Pancreas (tissue), 10 donors: ENCODE data around the gene FAM20A. TPM values are rescaled to one million over a fixed set of nuclear protein-coding genes. Genes with fewer than 3 reads are reported as not detected.

Source experiments
- ATAC-seq, 4 donors: fragments of 200-7000 bp; cut with Tn5 transposase; one replicate each; pipeline versions ENCODE4 v1.8.0 to v1.9.1; 2020; ENCODE audit warnings: mild to moderate bottlenecking in 4 of 4, moderate library complexity in 4 of 4
- DNase-seq, 6 donors: peaks; one replicate each; pipeline ENCODE4 v3.0.0-alpha.2; 2020
- FAIRE-seq: peaks from 2 replicates; lab custom pipeline; 2012; peaks lifted over from hg19 to GRCh38; lab: Jason Lieb, UNC
- H3K27ac ChIP-seq, 4 donors: fragments of 200-600 bp; sonication (generic); 1 replicate in 3 of 4; 2 replicates in 1 of 4; pipeline versions ENCODE4 v1.5.0 to v1.8.0; 2020
- H3K27me3 ChIP-seq, 4 donors: fragments of 200-600 bp; one replicate each; pipeline ENCODE4 v1.8.0; 2021
- H3K36me3 ChIP-seq, 3 donors: fragments of 200-600 bp; sonication (generic) in 1 of 3; one replicate each; pipeline versions ENCODE4 v1.5.0 to v1.8.0; 2020 to 2021
- H3K4me1 ChIP-seq, 3 donors: fragments of 200-600 bp; one replicate each; pipeline ENCODE4 v1.8.0; 2021
- H3K4me3 ChIP-seq, 4 donors: fragments of 200-600 bp; sonication (generic) in 2 of 4; one replicate each; pipeline versions ENCODE4 v1.5.0 to v1.8.0; 2020 to 2021
- H3K9me3 ChIP-seq, 4 donors: fragments of 200-600 bp; one replicate each; pipeline ENCODE4 v1.8.0; 2021
- WGBS, 2 donors: extraction: QIAGEN DNeasy Blood & Tissue Kit; methylation state at CpG; one replicate each; pipeline ENCODE4 v1.1.7; 2013; 5-methylcytosine and 5-hydroxymethylcytosine counted together
- intact Hi-C, 3 donors: fragments of 100-400 bp; cut with DNase I; formaldehyde crosslinking; loops; one replicate each; pipeline versions ENCODE4 v1.11.1 to v1.14.2; 2022
- polyA plus RNA-seq, 2 donors: library from polyadenylated mRNA; stranded (reverse); fragments of 200-250 nt; gene quantifications; one replicate each; pipeline ENCODE4 v1.2.3, GENCODE V29; 2013
- total RNA-seq, 6 donors: library from RNA; stranded (reverse); fragmentation: NEBNext Ultra II Directional in 4 of 6; extraction: Animal tissue kit (Norgen Biotek cat#: 25700) in 4 of 6; gene quantifications; one replicate each; pipeline versions ENCODE4 v1.2.1 to v1.2.4, GENCODE V29; 2021 to 2023
- TF ChIP-seq, protein P1 (sequence below), 4 donors: fragments of 200-600 bp; sonication (generic) in 3 of 4; IDR thresholded peaks; one replicate each; pipeline versions ENCODE4 v1.5.0 to v1.8.0; 2021; ENCODE audit warnings: antibody characterized with exemption in 4 of 4
- donor health status: healthy with polysubstance abuse.
- donor health status: DM: no; HTN: no; CAD: no; lungs with moderate emphysema.
- donor health status: DM: no; HTN: no; CAD: no.
- donor health status: control.
- donor health status: control.
- donor health status: Bipolar disorder and iron deficiency.
- donor health status: DM: yes; HTN: yes; CAD: no.
- donor health status: DM: no; HTN: no; CAD: no.
- donor health status: DM: no; HTN: no; CAD: no.
- donor health status: DM: yes; HTN: yes; CAD: no.

FAM20A gene
- total and polyA plus RNA-seq, 8 donors: 0.46 to 9.0 (median 3.9) TPM

DNA sequence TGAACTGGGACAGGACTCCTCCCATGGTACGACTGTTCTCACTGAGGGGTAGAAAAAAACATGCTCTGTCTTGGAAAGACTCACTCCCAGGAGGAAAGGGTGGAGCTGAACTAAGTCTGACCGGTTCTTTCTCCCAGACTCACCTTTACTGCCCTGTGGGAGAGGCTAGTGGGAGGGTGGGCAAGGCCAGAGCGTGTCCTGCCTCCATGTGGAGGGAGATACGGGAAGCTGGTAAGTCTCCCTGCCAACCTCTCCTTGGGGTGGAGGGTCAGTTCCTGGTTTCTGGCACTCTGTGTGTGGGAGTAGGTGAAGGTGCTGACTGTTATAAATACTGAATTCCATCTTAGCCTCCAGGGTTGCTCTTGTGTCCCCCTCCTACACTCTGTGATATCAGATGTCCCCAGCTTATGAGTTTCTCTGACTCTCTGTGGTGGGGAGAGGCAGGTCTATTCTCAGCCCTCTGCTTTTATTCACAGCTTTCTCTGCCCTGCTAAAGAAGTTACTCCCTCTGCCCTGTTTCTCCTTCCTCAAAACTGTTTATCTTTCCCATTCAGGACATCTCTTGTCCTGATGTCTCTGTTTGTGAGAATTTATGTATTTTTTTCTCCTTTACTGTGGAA is 26.9 kb upstream of the FAM20A start:
- H3K4me3 ChIP-seq: no peak overlapping the region
- 58 to 59% methylated on average over 4 of the region's 4 CpGs for WGBS, 2 donors

DNA sequence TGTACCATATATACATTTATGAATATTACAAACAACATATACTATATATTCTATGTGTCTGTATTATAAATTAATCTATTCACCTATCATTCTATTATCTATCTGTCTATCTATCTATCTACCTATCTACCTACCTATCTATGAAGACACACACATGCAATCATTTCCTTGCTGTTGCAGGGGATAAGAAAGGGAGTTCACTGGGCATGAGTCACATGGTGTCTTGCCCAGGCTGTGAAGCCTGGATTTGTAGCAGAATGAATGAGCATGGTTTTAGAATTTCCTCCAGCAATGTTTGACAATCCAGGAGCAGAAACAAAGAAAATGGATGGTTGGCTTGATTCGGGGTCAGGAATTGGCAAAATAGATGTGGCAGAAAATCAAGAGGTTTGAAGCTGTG is 23.2 kb upstream of the FAM20A start:
- Histone ChIP-seq H3K27ac (no peak overlapping the region), H3K4me1 (no peaks in the 10 kb centered on the region), H3K27me3 (no peaks in the 10 kb centered on the region), H3K4me3 (no peak overlapping the region), H3K36me3 (no peaks in the 10 kb centered on the region), H3K9me3 (no peaks in the 10 kb centered on the region)
- DNase-seq: no peak
- no peak for FAIRE-seq
- TF ChIP-seq, protein P1, sequence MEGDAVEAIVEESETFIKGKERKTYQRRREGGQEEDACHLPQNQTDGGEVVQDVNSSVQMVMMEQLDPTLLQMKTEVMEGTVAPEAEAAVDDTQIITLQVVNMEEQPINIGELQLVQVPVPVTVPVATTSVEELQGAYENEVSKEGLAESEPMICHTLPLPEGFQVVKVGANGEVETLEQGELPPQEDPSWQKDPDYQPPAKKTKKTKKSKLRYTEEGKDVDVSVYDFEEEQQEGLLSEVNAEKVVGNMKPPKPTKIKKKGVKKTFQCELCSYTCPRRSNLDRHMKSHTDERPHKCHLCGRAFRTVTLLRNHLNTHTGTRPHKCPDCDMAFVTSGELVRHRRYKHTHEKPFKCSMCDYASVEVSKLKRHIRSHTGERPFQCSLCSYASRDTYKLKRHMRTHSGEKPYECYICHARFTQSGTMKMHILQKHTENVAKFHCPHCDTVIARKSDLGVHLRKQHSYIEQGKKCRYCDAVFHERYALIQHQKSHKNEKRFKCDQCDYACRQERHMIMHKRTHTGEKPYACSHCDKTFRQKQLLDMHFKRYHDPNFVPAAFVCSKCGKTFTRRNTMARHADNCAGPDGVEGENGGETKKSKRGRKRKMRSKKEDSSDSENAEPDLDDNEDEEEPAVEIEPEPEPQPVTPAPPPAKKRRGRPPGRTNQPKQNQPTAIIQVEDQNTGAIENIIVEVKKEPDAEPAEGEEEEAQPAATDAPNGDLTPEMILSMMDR (IDR thresholded peaks at IDR 0.05): no peak
- ATAC-seq: no peak
- intact Hi-C loops: no loop called here
- WGBS, 2 donors: 81 to 82% methylated on average over 1 of the region's 1 CpG

More for the DNA sequence above, 26.9 kb upstream of the FAM20A start:
- FAIRE-seq (no peak), ATAC-seq (peak in 1 of 4 donors; percentile 25), DNase-seq (no peak)
- Histone ChIP-seq H3K4me1 (no peaks in the 10 kb centered on the region), H3K9me3 (no peaks in the 10 kb centered on the region), H3K27me3 (no peaks in the 10 kb centered on the region), H3K36me3 (no peaks in the 10 kb centered on the region), H3K27ac (no peak overlapping the region)
- intact Hi-C loops: no loop called here
- TF ChIP-seq, protein P1 (IDR thresholded peaks at IDR 0.05): no peak

DNA sequence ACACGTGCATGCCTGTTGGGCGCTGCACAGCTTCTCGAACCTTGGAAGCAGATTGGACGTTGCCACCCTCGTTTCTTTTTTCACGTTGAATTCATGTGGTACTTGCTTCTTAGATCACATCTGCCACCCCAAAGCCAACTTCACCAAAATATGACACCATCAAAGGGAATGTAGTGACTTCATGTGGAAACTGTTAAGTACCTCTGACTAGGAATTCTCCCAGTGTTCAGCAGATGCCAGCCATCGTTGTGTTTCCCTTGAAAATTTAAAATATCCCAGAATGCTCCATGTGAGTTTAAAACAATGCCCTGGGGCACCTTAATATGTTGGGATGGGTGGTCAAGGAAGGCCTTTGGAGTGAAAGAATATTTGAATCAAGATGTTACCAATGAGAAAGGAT is 22.6 kb upstream of the FAM20A start:
- TF ChIP-seq, protein P1 (IDR thresholded peaks at IDR 0.05): no peak
- intact Hi-C loops: no loop called here
- ATAC-seq (no peak), FAIRE-seq (no peak), DNase-seq (no peak)
- H3K27me3 ChIP-seq: no peaks in the 10 kb centered on the region
- no peaks in the 10 kb centered on the region for H3K4me1 ChIP-seq
- 72% methylated on average over 7 of the region's 7 CpGs for WGBS, 2 donors
- H3K36me3 ChIP-seq: no peaks in the 10 kb centered on the region
- H3K27ac ChIP-seq: no peak overlapping the region
- no peak overlapping the region for H3K4me3 ChIP-seq
- no peaks in the 10 kb centered on the region for H3K9me3 ChIP-seq

DNA sequence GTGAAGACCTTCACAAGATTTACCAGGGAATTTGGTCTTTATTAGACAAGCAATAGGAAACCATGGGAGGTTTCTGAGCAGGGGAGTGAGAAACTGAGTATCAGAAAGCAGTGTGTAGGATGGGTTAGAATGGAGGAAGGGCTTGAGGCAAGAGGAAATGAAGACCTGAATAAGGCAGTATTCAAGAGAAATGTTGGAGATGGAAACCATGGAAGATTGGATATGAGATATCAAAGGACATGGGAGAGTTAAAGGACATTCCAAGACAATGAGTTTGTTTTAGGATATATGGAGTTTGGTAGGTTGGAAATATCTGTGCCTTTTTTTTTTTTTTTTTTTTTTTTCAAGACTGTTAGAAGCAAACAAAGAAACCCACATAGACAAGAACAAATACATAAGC is 21.3 kb upstream of the FAM20A start:
- no peaks in the 10 kb centered on the region for H3K9me3 ChIP-seq
- TF ChIP-seq, protein P1 (IDR thresholded peaks at IDR 0.05): no peak
- H3K36me3 ChIP-seq: no peaks in the 10 kb centered on the region
- DNase-seq (no peak), ATAC-seq (no peak), FAIRE-seq (no peak)
- no peaks in the 10 kb centered on the region for H3K27me3 ChIP-seq
- intact Hi-C loops: no loop called here
- no peak overlapping the region for H3K27ac ChIP-seq
- no peaks in the 10 kb centered on the region for H3K4me1 ChIP-seq
- H3K4me3 ChIP-seq: no peak overlapping the region

DNA sequence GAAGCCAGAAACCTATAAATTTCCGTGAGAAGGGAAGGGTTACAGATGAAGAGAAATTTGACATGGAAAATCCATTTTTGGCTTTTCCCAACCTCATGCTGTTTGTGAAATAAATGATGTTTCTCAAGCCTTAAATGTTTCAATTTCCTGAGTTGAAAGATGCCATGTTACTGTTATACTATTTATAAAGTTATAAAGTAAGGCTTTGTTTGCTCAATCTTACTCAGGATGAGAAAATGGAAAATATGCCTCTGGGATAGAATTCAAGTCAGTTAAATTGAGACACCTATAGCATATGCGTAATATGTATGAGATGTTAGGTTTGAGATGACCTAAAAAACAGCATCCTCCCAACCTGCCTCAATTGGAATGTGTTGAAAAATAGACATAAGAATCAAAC is 19.9 kb upstream of the FAM20A start:
- DNase-seq: no peak
- no peaks in the 10 kb centered on the region for H3K27me3 ChIP-seq
- no peak for ATAC-seq
- H3K4me1 ChIP-seq: no peaks in the 10 kb centered on the region
- intact Hi-C loops: no loop called here
- no peak overlapping the region for H3K27ac ChIP-seq
- H3K36me3 ChIP-seq: no peaks in the 10 kb centered on the region
- 79 to 88% methylated on average over 2 of the region's 2 CpGs for WGBS, 2 donors
- TF ChIP-seq, protein P1 (IDR thresholded peaks at IDR 0.05): no peak
- H3K9me3 ChIP-seq: no peaks in the 10 kb centered on the region
- no peak overlapping the region for H3K4me3 ChIP-seq
- FAIRE-seq: no peak
